Breast epithelium (tissue), 3 donors: ENCODE data around the gene CCDC7.

Experiments used
- POLR2A ChIP-seq: fragments of 450-650 bp; IDR thresholded peaks from one replicate; pipeline ENCODE4 v1.6.1; 2016; ENCODE audit warnings: antibody characterized with exemption, mild to moderate bottlenecking, moderate library complexity
- POLR2AphosphoS5 ChIP-seq, 3 donors: sonication (generic); formaldehyde crosslinking; IDR thresholded peaks; one replicate each; pipeline ENCODE4 v1.6.1; 2017; ENCODE audit warnings: antibody characterized with exemption in 3 of 3
- TF ChIP-seq, protein P1 (sequence below), 3 donors: fragments of 450-650 bp; IDR thresholded peaks; one replicate each; pipeline ENCODE4 v1.5.1; 2016 to 2017; ENCODE audit warnings: antibody characterized with exemption in 3 of 3, mild to moderate bottlenecking in 3 of 3, moderate library complexity in 3 of 3

DNA sequence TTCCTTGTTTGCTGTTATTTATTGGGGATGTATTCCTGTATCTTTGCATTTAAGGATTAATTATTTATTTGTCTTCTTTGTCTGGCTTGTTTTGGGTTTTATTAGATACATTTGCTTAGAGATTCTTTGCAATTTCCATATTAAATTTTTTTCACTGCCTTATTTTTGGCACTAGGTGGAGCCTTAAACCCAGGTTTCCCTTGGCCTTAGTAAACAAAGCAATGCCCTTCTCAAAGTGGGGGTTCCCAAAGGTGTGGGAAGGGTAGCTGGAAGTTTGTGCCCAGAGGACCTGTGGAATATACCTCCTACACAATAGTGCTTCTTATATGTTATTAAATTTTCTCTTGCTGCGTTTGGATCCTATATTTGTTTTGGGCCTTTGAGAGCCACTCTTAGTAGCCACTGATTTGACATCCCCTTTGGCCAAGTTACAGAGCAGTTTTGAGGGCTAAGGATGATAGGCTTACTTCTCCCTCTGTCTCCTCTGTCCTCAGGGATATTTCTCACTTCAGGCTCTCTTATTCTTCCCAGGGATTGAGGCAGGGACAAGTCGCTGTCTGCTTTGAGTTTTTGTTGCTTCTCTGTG is 349.8 kb downstream of the CCDC7 start:
- TF ChIP-seq, protein P1, sequence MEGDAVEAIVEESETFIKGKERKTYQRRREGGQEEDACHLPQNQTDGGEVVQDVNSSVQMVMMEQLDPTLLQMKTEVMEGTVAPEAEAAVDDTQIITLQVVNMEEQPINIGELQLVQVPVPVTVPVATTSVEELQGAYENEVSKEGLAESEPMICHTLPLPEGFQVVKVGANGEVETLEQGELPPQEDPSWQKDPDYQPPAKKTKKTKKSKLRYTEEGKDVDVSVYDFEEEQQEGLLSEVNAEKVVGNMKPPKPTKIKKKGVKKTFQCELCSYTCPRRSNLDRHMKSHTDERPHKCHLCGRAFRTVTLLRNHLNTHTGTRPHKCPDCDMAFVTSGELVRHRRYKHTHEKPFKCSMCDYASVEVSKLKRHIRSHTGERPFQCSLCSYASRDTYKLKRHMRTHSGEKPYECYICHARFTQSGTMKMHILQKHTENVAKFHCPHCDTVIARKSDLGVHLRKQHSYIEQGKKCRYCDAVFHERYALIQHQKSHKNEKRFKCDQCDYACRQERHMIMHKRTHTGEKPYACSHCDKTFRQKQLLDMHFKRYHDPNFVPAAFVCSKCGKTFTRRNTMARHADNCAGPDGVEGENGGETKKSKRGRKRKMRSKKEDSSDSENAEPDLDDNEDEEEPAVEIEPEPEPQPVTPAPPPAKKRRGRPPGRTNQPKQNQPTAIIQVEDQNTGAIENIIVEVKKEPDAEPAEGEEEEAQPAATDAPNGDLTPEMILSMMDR (IDR thresholded peaks at IDR 0.05) = peak; percentile 39 to 71 (median 62)
- no peak for TF ChIP-seq POLR2A
- TF ChIP-seq POLR2AphosphoS5 (IDR thresholded peaks at IDR 0.05) = no peak
